Tibial nerve (tissue), 4 donors: ENCODE measurements around the gene OR10P1. TPM values are rescaled to one million over a fixed set of nuclear protein-coding genes. Genes with fewer than 3 reads are reported as not detected.
"Not testable (repeated sequence)": the region's sequence is repeated elsewhere in the genome, so short reads cannot be mapped to it uniquely, and the experiment has no call there.

Source experiments
- DNase-seq, 2 donors: peaks; one replicate each; pipeline ENCODE4 v3.0.0-alpha.2; 2019; ENCODE audit warnings: low spot score in 2 of 2
- H3K27ac ChIP-seq, 4 donors: fragments of 200-600 bp; sonication (generic) in 3 of 4; one replicate each; pipeline ENCODE4 v1.5.1; 2017 to 2019; ENCODE audit warnings: mild to moderate bottlenecking in 1 of 4
- H3K27me3 ChIP-seq, 2 donors: fragments of 200-600 bp; sonication (generic) in 1 of 2; one replicate each; pipeline versions ENCODE4 v1.5.1 to v1.6.0; 2017 to 2019
- H3K36me3 ChIP-seq, 3 donors: fragments of 200-600 bp; sonication (generic); one replicate each; pipeline ENCODE4 v1.5.1; 2018 to 2019
- H3K4me1 ChIP-seq, 4 donors: fragments of 200-600 bp; sonication (generic) in 3 of 4; one replicate each; pipeline ENCODE4 v1.5.1; 2017 to 2019
- H3K4me3 ChIP-seq, 4 donors: fragments of 200-600 bp; sonication (generic) in 3 of 4; one replicate each; pipeline ENCODE4 v1.5.1; 2017 to 2019; ENCODE audit warnings: mild to moderate bottlenecking in 1 of 4, moderate library complexity in 1 of 4
- H3K9me3 ChIP-seq, 4 donors: fragments of 200-600 bp; sonication (generic) in 3 of 4; one replicate each; pipeline ENCODE4 v1.5.1; 2017 to 2019
- EP300 ChIP-seq, 2 donors: sonication (generic); formaldehyde crosslinking; IDR thresholded peaks; one replicate each; pipeline ENCODE4 v1.6.1; 2017; ENCODE audit warnings: antibody characterized with exemption in 2 of 2, mild to moderate bottlenecking in 1 of 2
- POLR2A ChIP-seq, 2 donors: fragments of 450-650 bp; IDR thresholded peaks; one replicate each; pipeline ENCODE4 v1.6.1; 2017; ENCODE audit warnings: antibody characterized with exemption in 2 of 2, mild to moderate bottlenecking in 2 of 2, moderate library complexity in 2 of 2
- WGBS, 2 donors: methylation state at CpG; one replicate each; pipeline ENCODE4 v1.1.5; 2018; 5-methylcytosine and 5-hydroxymethylcytosine counted together
- total RNA-seq, 4 donors: library from RNA; depleted of rRNA; stranded (reverse); fragments of >200 nt; gene quantifications; one replicate each; pipeline ENCODE4 v1.1.0, GENCODE V29; 2016
- TF ChIP-seq, protein P1 (sequence below), 5 experiments: fragments of 200-600 bp in 3 of 5; fragments of 450-650 bp in 2 of 5; sonication (generic) in 3 of 5; IDR thresholded peaks; one replicate each; pipeline ENCODE4 v1.5.1; 2016 to 2019; ENCODE audit warnings: antibody characterized with exemption in 5 of 5, mild to moderate bottlenecking in 3 of 5, moderate library complexity in 2 of 5

The OR10P1 gene, protein sequence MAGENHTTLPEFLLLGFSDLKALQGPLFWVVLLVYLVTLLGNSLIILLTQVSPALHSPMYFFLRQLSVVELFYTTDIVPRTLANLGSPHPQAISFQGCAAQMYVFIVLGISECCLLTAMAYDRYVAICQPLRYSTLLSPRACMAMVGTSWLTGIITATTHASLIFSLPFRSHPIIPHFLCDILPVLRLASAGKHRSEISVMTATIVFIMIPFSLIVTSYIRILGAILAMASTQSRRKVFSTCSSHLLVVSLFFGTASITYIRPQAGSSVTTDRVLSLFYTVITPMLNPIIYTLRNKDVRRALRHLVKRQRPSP
- not detected for total RNA-seq

DNA sequence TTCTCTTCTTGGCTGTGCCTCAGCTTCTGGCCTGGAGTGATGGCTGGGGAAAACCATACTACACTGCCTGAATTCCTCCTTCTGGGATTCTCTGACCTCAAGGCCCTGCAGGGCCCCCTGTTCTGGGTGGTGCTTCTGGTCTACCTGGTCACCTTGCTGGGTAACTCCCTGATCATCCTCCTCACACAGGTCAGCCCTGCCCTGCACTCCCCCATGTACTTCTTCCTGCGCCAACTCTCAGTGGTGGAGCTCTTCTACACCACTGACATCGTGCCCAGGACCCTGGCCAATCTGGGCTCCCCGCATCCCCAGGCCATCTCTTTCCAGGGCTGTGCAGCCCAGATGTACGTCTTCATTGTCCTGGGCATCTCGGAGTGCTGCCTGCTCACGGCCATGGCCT lies at the start of gene OR10P1:
Gene OR10P1 (plus strand): TSS at position 40 of the 400 bp plus-strand sequence. CDS start 0 bp downstream, at position 40.
- Histone ChIP-seq H3K4me1 (no peaks in the 10 kb centered on the region), H3K4me3 (no peak within 1 kb of the TSS), H3K36me3 (no peaks in the 10 kb centered on the region), H3K27ac (no peak within 1 kb of the TSS), H3K27me3 (no peaks in the 10 kb centered on the region), H3K9me3 (no peaks in the 10 kb centered on the region)
- 70 to 96% methylated on average over 6 of the region's 6 CpGs for WGBS, 2 donors
- TF ChIP-seq, protein P1, sequence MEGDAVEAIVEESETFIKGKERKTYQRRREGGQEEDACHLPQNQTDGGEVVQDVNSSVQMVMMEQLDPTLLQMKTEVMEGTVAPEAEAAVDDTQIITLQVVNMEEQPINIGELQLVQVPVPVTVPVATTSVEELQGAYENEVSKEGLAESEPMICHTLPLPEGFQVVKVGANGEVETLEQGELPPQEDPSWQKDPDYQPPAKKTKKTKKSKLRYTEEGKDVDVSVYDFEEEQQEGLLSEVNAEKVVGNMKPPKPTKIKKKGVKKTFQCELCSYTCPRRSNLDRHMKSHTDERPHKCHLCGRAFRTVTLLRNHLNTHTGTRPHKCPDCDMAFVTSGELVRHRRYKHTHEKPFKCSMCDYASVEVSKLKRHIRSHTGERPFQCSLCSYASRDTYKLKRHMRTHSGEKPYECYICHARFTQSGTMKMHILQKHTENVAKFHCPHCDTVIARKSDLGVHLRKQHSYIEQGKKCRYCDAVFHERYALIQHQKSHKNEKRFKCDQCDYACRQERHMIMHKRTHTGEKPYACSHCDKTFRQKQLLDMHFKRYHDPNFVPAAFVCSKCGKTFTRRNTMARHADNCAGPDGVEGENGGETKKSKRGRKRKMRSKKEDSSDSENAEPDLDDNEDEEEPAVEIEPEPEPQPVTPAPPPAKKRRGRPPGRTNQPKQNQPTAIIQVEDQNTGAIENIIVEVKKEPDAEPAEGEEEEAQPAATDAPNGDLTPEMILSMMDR (IDR thresholded peaks at IDR 0.05), result no peak
- no peak for TF ChIP-seq EP300 (IDR thresholded peaks at IDR 0.05)
- no peak for TF ChIP-seq POLR2A (IDR thresholded peaks at IDR 0.05)
- no peak for DNase-seq

DNA sequence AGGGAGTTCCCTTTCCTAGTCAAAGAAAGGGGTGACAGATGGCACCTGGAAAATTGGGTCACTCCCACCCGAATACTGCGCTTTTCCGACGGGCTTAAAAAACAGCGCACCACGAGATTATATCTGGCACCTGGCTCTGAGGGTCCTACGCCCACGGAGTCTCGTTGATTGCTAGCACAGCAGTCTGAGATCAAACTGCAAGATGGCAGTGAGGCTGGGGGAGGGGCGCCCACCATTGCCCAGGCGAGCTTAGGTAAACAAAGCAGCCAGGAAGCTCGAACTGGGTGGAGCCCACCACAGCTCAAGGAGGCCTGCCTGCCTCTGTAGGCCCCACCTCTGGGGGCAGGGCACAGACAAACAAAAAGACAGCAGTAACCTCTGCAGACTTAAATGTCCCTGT lies 46.5 kb upstream of the OR10P1 start:
- H3K27ac ChIP-seq, H3K4me1 ChIP-seq, H3K4me3 ChIP-seq, DNase-seq, H3K36me3 ChIP-seq, H3K27me3 ChIP-seq: not testable (repeated sequence)
- H3K9me3 ChIP-seq, result peaks cover 0 to 19% (median 0%) of the 10 kb centered on the region in 4 donors
- 63 to 71% methylated on average over 12 of the region's 12 CpGs for WGBS, 2 donors

DNA sequence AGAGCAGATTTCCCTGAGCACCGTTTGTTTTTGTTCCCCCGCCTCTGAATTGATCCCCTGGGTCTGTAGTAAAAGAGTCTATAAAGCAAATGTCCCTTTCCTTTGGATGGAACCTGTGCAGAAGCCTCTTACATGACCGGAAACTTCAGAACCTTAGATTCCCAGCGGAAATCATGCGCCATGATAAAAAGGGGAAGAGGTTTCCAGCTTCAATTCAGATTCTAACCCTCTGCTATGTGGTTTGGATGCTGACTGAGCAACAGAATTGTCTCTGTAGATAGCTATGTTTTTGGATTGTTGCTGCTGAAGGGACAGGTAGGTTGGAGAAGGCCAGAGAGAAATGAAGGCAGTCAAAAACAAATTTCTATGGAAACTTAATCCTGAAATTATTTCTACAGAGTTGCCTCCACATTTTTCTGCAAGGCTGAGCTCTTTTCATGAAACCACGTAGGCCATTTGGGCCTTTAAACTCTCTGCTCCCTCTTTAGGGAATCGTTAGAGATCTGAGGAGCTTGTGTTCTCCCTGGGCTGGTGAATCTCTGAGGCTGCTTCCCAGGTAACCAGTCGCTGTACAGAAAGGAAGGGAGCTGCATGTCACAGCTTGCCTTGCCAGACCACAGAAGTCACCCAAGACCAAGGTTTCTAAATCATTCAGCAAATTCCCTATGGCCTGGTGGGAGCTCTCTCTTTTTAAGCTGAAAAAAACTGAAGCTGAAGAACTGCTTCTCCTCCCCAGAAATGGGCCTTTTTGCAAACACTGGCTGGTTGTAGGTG lies 28.7 kb upstream of the OR10P1 start:
- no peak for DNase-seq
- no peaks in the 10 kb centered on the region for H3K9me3 ChIP-seq
- no peak overlapping the region for H3K4me3 ChIP-seq
- TF ChIP-seq POLR2A (IDR thresholded peaks at IDR 0.05) (no peak), EP300 (IDR thresholded peaks at IDR 0.05) (no peak)
- TF ChIP-seq, protein P1 (IDR thresholded peaks at IDR 0.05), result no peak
- H3K36me3 ChIP-seq, result no peaks in the 10 kb centered on the region
- H3K27ac ChIP-seq, result no peak overlapping the region
- 55 to 62% methylated on average over 8 of the region's 8 CpGs for WGBS, 2 donors
- no peaks in the 10 kb centered on the region for H3K27me3 ChIP-seq
- H3K4me1 ChIP-seq, result no peaks in the 10 kb centered on the region

DNA sequence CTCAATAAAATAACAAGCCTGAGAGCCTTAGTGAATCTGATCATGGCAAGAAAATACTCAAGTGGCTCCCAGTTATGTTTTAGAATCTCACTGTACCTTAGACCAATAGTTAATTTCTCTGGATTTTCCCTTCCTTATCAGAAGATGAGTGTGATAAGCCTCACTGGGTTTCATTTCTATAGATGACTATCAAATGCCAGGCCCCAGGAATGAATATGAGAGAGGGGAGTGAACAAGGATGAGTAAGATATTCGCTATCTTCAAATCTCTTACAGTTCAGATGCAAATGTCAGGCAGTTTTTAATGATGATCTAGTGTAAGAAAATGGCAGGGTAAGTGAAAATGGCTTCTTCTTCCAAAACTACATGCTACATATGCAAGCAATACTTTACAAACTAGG lies 26.1 kb upstream of the OR10P1 start:
- Histone ChIP-seq H3K4me3 (no peak overlapping the region), H3K4me1 (no peaks in the 10 kb centered on the region), H3K36me3 (no peaks in the 10 kb centered on the region), H3K27me3 (no peaks in the 10 kb centered on the region), H3K9me3 (peaks cover 0 to 15% (median 0%) of the 10 kb centered on the region in 4 donors), H3K27ac (no peak overlapping the region)
- 87 to 89% methylated on average over 1 of the region's 1 CpG for WGBS, 2 donors
- no peak for TF ChIP-seq POLR2A (IDR thresholded peaks at IDR 0.05)
- TF ChIP-seq, protein P1 (IDR thresholded peaks at IDR 0.05), result no peak
- no peak for DNase-seq

DNA sequence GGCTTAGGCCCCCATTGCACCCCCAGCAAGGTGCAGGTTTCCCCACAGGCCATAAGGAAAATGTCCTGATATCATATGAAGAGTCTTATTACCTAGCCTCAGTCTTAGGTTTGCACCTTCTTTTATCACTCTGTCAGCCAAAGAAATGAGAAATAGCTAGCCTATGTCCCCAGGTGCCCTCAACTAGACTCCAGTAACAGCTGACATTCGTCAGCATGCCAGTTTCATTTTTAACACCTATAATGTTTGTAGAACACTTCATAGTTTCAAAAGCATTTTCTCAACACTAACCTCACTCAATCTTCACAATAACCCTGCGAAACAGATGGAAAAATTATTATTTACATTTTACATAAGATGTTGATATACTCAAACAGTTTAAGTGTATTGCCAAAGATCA lies 24.0 kb upstream of the OR10P1 start:
- 62 to 69% methylated on average over 2 of the region's 2 CpGs for WGBS, 2 donors
- TF ChIP-seq, protein P1 (IDR thresholded peaks at IDR 0.05), result no peak
- H3K27ac ChIP-seq, result no peak overlapping the region
- peaks cover 0 to 28% (median 0%) of the 10 kb centered on the region in 4 donors for H3K9me3 ChIP-seq
- DNase-seq, result no peak
- no peaks in the 10 kb centered on the region for H3K27me3 ChIP-seq
- no peaks in the 10 kb centered on the region for H3K36me3 ChIP-seq
- H3K4me1 ChIP-seq, result no peaks in the 10 kb centered on the region
- no peak overlapping the region for H3K4me3 ChIP-seq
